ENCODE data around the gene KHNYN.
"Not testable (repeated sequence)": the region's sequence is repeated elsewhere in the genome, so short reads cannot be mapped to it uniquely, and the experiment has no call there.

Gene KHNYN

GRCh38 chr14:24473211-24473610 is 43.5 kb downstream of the KHNYN start:
- no peak for DNase-seq (ENCODE audit: low read depth)

- DNase-seq (ENCODE audit: low read depth) = no peak
Measured at GRCh38 chr14:24475261-24475660, 45.5 kb downstream of the KHNYN start.

GRCh38 chr14:24479999-24480398 is 50.2 kb downstream of the KHNYN start:
- DNase-seq (ENCODE audit: low read depth) = not testable (repeated sequence)

- DNase-seq (ENCODE audit: low read depth) = peak; percentile 43
Measured at GRCh38 chr14:24481622-24482324, 52.0 kb downstream of the KHNYN start.

- DNase-seq (ENCODE audit: low read depth) = not testable (repeated sequence)
Measured at GRCh38 chr14:24482699-24483303, 53.0 kb downstream of the KHNYN start.

GRCh38 chr14:24483604-24484252 is 54.0 kb downstream of the KHNYN start:
- no peak for DNase-seq (ENCODE audit: low read depth)

All from activated T-cell treated with anti-CD3 and anti-CD28 coated beads for 48 hours (primary cell).